ENCODE measurements around the gene PHOSPHO1. TPM values are rescaled to one million over a fixed set of nuclear protein-coding genes. Genes with fewer than 3 reads are reported as not detected.

Gene PHOSPHO1
- total RNA-seq, 2 donors from 2014 or later = 0.55 to 6.3 TPM

DNA sequence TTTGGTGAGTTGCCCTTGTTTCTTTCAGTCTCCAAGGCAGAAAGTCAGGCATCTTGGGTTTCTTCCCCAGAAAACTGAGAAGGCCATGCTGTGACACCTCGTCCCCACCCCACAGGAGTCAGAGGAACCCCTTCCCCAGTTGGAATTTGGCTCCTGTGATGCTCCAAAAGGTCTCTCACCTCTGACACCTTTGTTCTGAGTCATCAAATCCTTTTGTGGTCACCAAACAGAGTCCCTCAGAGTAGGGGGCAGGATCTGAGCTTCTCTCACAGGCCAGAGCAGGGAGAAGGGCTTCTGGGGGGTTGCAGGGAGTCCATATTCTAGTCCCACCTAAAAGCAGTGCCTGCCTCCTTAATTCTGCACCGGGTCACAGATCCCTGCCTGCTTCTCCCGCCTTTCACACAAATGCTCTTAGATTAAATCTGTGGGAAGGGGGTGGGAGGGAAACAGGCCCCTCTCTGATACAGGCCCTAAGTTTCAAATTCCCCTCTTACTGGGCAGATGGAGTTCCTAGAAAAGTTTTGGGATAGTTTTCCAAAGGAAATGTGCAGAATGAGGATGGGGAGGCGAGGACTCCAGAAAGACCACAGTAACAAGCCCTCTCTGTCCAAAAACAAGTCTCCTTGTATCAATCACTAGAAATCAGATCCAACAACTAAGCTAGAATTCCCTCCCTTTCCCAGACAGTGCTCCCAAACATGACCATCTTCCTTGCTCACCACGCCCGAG, 1.3 kb downstream of the PHOSPHO1 start:
- peaks cover 5% of the 10 kb centered on the region for H3K4me1 ChIP-seq (replicated peaks)
- H3K4me3 ChIP-seq = no peak overlapping the region
- TF ChIP-seq POLR2AphosphoS5 (IDR thresholded peaks at IDR 0.05) = no peak
- H3K9me3 ChIP-seq = no peaks in the 10 kb centered on the region
- intact Hi-C loops (cut with DNase I) = no loop called here
- no peaks in the 10 kb centered on the region for H3K27me3 ChIP-seq (replicated peaks; ENCODE audit: insufficient read depth)
- 64% methylated on average over 6 of the region's 6 CpGs for WGBS
- no peak for DNase-seq (ENCODE audit: low spot score)
- no peaks in the 10 kb centered on the region for H3K36me3 ChIP-seq
- H3K27ac ChIP-seq = no peak overlapping the region

DNA sequence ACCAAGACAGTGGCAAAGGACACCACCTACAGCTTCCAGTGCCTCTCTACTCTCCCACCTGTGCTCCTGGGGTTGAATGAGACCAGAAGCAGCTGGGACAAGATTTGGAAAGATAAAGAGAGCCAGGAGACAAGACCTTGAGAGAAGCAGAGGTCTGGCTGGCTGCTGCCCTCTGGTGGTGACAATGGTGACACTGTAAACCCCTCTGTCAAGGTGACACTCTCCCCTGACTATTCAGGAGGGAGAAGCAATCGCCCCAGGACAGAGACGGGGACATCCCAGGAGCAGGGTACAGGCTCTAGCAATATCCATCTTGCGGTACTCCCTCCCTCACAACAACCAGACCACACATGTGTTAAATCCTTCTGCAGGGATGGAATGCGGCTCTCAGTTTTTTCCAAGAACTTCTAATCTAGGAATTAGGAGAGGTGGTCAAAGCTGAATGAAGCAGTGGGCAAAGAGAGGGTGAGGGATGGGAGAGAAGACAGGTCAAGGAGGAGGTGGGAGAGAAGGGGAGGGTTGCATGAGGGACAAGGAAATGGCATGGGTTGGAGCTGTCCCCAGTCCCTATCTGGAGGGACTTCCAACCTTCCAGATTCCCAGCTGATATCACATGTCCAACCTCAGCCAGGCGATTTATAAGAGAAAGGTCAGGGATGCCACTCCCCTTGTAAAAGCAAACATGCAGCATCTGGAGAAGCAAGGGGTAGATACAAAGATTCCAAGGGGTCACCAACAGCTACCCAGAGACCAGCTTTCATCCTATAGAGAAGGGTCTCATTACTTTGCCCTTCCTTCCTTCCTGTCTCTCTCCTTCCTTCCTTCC, 2.9 kb downstream of the PHOSPHO1 start:
- H3K4me3 ChIP-seq = no peak overlapping the region
- DNase-seq (ENCODE audit: low spot score) = peak; percentile 61
- WGBS = 17% methylated on average over 5 of the region's 5 CpGs
- intact Hi-C loops (cut with DNase I) = no loop called here
- TF ChIP-seq, protein P1, sequence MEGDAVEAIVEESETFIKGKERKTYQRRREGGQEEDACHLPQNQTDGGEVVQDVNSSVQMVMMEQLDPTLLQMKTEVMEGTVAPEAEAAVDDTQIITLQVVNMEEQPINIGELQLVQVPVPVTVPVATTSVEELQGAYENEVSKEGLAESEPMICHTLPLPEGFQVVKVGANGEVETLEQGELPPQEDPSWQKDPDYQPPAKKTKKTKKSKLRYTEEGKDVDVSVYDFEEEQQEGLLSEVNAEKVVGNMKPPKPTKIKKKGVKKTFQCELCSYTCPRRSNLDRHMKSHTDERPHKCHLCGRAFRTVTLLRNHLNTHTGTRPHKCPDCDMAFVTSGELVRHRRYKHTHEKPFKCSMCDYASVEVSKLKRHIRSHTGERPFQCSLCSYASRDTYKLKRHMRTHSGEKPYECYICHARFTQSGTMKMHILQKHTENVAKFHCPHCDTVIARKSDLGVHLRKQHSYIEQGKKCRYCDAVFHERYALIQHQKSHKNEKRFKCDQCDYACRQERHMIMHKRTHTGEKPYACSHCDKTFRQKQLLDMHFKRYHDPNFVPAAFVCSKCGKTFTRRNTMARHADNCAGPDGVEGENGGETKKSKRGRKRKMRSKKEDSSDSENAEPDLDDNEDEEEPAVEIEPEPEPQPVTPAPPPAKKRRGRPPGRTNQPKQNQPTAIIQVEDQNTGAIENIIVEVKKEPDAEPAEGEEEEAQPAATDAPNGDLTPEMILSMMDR (IDR thresholded peaks at IDR 0.05) = peak; percentile 43 to 77 (median 73)
- TF ChIP-seq POLR2A (IDR thresholded peaks at IDR 0.05) = no peak
- TF ChIP-seq POLR2AphosphoS5 (IDR thresholded peaks at IDR 0.05) = peak; percentile 17
- H3K9me3 ChIP-seq = no peaks in the 10 kb centered on the region
- no peaks in the 10 kb centered on the region for H3K27me3 ChIP-seq (replicated peaks; ENCODE audit: insufficient read depth)
- peaks cover 5% of the 10 kb centered on the region for H3K4me1 ChIP-seq (replicated peaks)
- H3K27ac ChIP-seq = no peak overlapping the region
- H3K36me3 ChIP-seq = no peaks in the 10 kb centered on the region

DNA sequence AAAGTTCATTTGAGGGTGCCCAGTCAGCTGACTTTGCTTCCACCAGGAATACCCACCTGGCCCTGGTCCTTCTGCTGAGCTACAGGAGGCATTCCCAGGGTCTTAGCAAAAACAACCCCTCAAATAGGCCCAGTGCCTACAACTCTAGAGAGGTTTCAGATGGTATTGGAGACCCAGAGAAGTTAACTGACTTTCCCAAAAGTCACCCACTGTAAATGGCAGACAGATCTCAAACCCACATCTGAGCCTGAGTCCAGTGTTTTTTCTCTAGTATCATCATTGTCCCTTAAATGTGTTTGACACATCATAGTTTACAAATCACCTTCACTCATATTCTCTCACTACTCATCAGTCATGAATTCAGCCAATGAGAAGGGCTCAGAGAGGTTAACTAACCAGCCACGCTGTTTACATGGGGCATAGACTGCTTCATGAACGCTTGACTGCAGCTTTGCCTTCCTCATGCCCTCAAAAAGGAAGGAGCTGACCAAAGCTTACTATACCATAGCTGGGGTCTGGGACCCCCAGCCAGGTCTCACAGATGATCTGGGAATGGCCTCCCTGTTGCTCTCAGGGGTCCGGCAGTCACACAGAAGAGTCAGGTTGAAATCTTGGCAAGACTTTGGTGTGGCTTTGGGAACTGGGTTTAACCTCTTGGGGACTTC, 3.7 kb downstream of the PHOSPHO1 start:
- Histone ChIP-seq H3K9me3 (no peaks in the 10 kb centered on the region), H3K4me1 (replicated peaks) (peaks cover 5% of the 10 kb centered on the region), H3K27ac (no peak overlapping the region), H3K4me3 (no peak overlapping the region), H3K36me3 (no peaks in the 10 kb centered on the region), H3K27me3 (replicated peaks; ENCODE audit: insufficient read depth) (no peaks in the 10 kb centered on the region)
- 60% methylated on average over 3 of the region's 3 CpGs for WGBS
- TF ChIP-seq POLR2AphosphoS5 (IDR thresholded peaks at IDR 0.05) (no peak), POLR2A (IDR thresholded peaks at IDR 0.05) (no peak)
- TF ChIP-seq, protein P1 (IDR thresholded peaks at IDR 0.05) = no peak
- intact Hi-C loops (cut with DNase I) = no loop called here
- no peak for DNase-seq (ENCODE audit: low spot score)

DNA sequence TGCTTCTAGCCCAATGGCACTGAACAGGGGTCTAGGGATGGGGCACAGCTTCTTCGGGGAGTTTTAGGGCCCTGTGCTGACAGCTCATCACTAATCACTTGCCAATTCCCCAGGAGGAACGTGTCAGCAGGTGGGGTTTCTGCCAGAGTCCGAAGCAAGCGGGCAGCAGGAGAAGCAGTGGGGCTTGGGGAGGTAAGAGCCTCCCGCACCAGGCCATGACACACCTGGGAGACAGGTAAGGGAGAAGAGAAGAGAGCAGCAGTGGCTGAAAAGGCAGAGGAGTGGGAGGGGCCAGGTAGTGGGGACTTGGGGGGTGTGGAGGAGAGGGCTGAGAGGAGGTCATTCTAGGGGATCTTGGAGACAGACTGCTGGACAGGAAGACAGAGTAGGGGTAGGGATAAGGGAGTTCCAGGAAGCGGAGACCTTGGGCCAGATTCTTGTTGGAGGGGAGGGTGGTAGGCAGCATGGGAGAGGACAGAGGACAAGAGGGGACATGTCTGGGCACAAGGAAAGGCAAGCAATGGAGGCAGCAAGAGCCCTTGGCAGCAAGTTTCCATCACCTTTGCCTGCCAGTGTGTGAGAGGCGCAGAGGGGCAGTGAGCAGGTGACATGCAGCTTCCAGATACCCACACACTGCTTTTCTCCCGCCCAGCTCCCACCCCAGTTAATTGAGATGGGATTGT, 4.9 kb downstream of the PHOSPHO1 start:
- H3K36me3 ChIP-seq = no peaks in the 10 kb centered on the region
- H3K9me3 ChIP-seq = no peaks in the 10 kb centered on the region
- H3K4me1 ChIP-seq (replicated peaks) = peaks cover 5% of the 10 kb centered on the region
- WGBS = 79% methylated on average over 8 of the region's 8 CpGs
- intact Hi-C loops (cut with DNase I) = no loop called here
- DNase-seq (ENCODE audit: low spot score) = no peak
- H3K4me3 ChIP-seq = no peak overlapping the region
- no peaks in the 10 kb centered on the region for H3K27me3 ChIP-seq (replicated peaks; ENCODE audit: insufficient read depth)
- no peak overlapping the region for H3K27ac ChIP-seq
- TF ChIP-seq POLR2A (IDR thresholded peaks at IDR 0.05) (no peak), POLR2AphosphoS5 (IDR thresholded peaks at IDR 0.05) (no peak)
- TF ChIP-seq, protein P1 (IDR thresholded peaks at IDR 0.05) = no peak

DNA sequence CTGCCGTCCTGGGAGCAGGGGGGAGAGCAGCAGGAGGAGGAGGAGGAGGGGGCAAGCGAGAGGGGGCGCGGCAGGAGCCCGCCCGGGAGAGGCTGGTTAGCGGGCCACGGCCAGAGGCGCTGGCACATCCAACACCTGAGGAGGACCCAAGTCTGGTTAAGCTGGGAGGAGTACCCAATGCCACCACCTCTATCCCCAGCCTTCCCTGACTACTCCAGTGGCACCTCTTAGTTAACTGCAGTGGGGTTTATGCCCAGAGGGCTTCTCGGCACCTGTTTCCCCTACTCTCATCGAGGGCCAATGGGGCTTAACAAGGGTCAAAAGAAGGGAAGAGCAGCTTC, 5.6 kb downstream of the PHOSPHO1 start:
- Histone ChIP-seq H3K36me3 (no peaks in the 10 kb centered on the region), H3K4me3 (no peak overlapping the region), H3K9me3 (no peaks in the 10 kb centered on the region), H3K27ac (no peak overlapping the region), H3K27me3 (replicated peaks; ENCODE audit: insufficient read depth) (peaks cover 1% of the 10 kb centered on the region), H3K4me1 (replicated peaks) (peaks cover 3% of the 10 kb centered on the region)
- TF ChIP-seq POLR2AphosphoS5 (IDR thresholded peaks at IDR 0.05) = no peak
- TF ChIP-seq, protein P1 (IDR thresholded peaks at IDR 0.05) = no peak
- no peak for TF ChIP-seq POLR2A (IDR thresholded peaks at IDR 0.05)
- intact Hi-C loops (cut with DNase I) = no loop called here
- WGBS = 29% methylated on average over 11 of the region's 11 CpGs
- no peak for DNase-seq (ENCODE audit: low spot score)

Data from prostate gland (tissue), 2 donors.